GM19397 (cell line): Measurements from ENCODE around the gene TBL3.

Source experiments
- ATAC-seq: cut with Tn5 transposase; IDR thresholded peaks from one replicate; pipeline ENCODE4 v1.9.1; 2021; ENCODE audit warnings: mild to moderate bottlenecking, moderate library complexity; ENCODE audit not compliant: unreplicated experiment

TBL3 gene

GRCh38 chr16:2013527-2013926, 41.7 kb downstream of the TBL3 start:
- ATAC-seq: no peak

GRCh38 chr16:2015117-2015946, 43.5 kb downstream of the TBL3 start:
- no peak for ATAC-seq

GRCh38 chr16:2015947-2016208, 44.0 kb downstream of the TBL3 start:
- ATAC-seq: no peak

GRCh38 chr16:2016407-2016922, 44.6 kb downstream of the TBL3 start:
- no peak for ATAC-seq

- no peak for ATAC-seq
Observed at GRCh38 chr16:2019518-2019920, 47.7 kb downstream of the TBL3 start, which contains the start of gene NPW. Gene NPW, plus strand, starts transcription at chr16:2019785.

GRCh38 chr16:2019921-2020831, 48.3 kb downstream of the TBL3 start:
- ATAC-seq: no peak

- ATAC-seq: no peak
Observed at GRCh38 chr16:2022723-2023091, 50.9 kb downstream of the TBL3 start.

- ATAC-seq: peak; percentile 70
Observed at GRCh38 chr16:2023092-2024031, 51.5 kb downstream of the TBL3 start.

- ATAC-seq: no peak
Observed at GRCh38 chr16:2024032-2024420, 52.2 kb downstream of the TBL3 start.

- ATAC-seq: no peak
Observed at GRCh38 chr16:2025251-2025650, 53.4 kb downstream of the TBL3 start.

GRCh38 chr16:2025878-2026460, 54.1 kb downstream of the TBL3 start:
- ATAC-seq: no peak

GRCh38 chr16:2026461-2027023, 54.7 kb downstream of the TBL3 start, which contains the start of gene NHERF2:
Gene NHERF2, plus strand, starts transcription at chr16:2026902. Its CDS starts 104 bp downstream, at chr16:2027006.
- no peak for ATAC-seq

- no peak for ATAC-seq
Observed at GRCh38 chr16:2027024-2028010, 55.5 kb downstream of the TBL3 start.

- no peak for ATAC-seq
Observed at GRCh38 chr16:2028146-2028545, 56.3 kb downstream of the TBL3 start.

- no peak for ATAC-seq
Observed at GRCh38 chr16:2028620-2029220, 56.9 kb downstream of the TBL3 start.

GRCh38 chr16:2029350-2029749, 57.5 kb downstream of the TBL3 start:
- no peak for ATAC-seq

- ATAC-seq: no peak
Observed at GRCh38 chr16:2030036-2030435, 58.2 kb downstream of the TBL3 start.

- ATAC-seq: no peak
Observed at GRCh38 chr16:2031081-2031577, 59.3 kb downstream of the TBL3 start.
